Cardiac fibroblast (primary cell): ENCODE data around the gene PPP1R8.
A peak's percentile ranks its signal among the peaks of the same experiment; 100 is the strongest.
"Not testable (repeated sequence)": the region's sequence is repeated elsewhere in the genome, so short reads cannot be mapped to it uniquely, and the experiment has no call there.

Source experiments
- DNase-seq, 2 donors: peaks; one replicate each; pipeline versions ENCODE4 v3.0.0 to v3.0.0-alpha.2; 2010; ENCODE audit warnings: low read depth in 2 of 2
- H3K4me3 ChIP-seq, 2 donors: replicated peaks in 1 of 2; 1 replicate in 1 of 2; 2 replicates in 1 of 2; pipeline ENCODE4 v1.5.1; 2011; ENCODE audit warnings: low read depth in 2 of 2, low read length in 2 of 2, mild to moderate bottlenecking in 2 of 2, moderate library complexity in 1 of 2
- TF ChIP-seq, protein P1 (sequence below): IDR thresholded peaks from one replicate; pipeline ENCODE4 v1.5.1; 2011; ENCODE audit warnings: low read depth, mild to moderate bottlenecking, low read length, inconsistent platforms

The PPP1R8 gene

GRCh38 chr1:27830621-27831440 lies at the start of gene PPP1R8:
Gene PPP1R8, plus strand, starts transcription at chr1:27830782. Its CDS starts 54 bp downstream, at chr1:27830836.
- peak; percentile 96 to 97 for DNase-seq
- peak within 1 kb of the TSS; percentile 90 to 91 for H3K4me3 ChIP-seq
- TF ChIP-seq, protein P1, sequence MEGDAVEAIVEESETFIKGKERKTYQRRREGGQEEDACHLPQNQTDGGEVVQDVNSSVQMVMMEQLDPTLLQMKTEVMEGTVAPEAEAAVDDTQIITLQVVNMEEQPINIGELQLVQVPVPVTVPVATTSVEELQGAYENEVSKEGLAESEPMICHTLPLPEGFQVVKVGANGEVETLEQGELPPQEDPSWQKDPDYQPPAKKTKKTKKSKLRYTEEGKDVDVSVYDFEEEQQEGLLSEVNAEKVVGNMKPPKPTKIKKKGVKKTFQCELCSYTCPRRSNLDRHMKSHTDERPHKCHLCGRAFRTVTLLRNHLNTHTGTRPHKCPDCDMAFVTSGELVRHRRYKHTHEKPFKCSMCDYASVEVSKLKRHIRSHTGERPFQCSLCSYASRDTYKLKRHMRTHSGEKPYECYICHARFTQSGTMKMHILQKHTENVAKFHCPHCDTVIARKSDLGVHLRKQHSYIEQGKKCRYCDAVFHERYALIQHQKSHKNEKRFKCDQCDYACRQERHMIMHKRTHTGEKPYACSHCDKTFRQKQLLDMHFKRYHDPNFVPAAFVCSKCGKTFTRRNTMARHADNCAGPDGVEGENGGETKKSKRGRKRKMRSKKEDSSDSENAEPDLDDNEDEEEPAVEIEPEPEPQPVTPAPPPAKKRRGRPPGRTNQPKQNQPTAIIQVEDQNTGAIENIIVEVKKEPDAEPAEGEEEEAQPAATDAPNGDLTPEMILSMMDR = no peak

DNA sequence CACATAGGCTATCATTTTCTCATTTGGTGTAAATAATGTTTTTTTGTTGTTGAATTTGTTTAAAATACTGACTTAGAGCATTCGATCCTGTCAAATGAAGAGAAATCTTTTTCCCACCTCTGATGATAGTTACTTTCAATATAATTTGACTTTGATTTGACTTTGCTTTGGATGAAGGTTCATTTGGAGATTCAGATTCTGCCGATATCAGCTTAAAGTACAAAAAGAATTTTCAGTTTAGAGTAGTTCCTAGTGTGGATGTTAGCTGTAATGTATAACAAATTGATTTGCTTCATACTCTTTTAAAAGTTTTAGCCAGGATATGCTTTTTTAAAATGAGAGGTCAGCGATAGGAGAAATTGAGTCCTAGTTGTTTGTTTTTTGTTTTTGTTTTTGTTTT lies 47.6 kb upstream of the PPP1R8 start:
- TF ChIP-seq, protein P1 = no peak
- no peak for DNase-seq
- no peak overlapping the region for H3K4me3 ChIP-seq

DNA sequence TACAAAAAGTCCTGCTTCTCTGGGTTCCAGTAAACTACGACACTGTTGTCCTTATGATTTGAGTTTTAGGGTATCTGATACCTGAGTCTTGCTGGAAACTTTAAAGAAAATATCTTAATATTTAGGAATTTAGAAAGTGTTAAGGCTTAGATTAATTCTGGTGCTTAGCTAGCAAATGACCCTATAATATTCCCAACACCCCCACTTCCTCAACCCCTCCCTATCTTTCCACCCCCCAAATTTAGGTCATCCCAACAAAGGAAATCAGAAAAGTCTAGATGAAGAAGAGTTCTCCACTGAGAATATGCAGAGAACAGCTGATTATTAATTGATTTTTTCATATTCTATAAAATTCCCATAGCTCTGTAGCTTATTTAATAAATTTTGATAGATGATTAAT lies 45.9 kb upstream of the PPP1R8 start:
- no peak for DNase-seq
- H3K4me3 ChIP-seq = no peak overlapping the region
- TF ChIP-seq, protein P1 = no peak

DNA sequence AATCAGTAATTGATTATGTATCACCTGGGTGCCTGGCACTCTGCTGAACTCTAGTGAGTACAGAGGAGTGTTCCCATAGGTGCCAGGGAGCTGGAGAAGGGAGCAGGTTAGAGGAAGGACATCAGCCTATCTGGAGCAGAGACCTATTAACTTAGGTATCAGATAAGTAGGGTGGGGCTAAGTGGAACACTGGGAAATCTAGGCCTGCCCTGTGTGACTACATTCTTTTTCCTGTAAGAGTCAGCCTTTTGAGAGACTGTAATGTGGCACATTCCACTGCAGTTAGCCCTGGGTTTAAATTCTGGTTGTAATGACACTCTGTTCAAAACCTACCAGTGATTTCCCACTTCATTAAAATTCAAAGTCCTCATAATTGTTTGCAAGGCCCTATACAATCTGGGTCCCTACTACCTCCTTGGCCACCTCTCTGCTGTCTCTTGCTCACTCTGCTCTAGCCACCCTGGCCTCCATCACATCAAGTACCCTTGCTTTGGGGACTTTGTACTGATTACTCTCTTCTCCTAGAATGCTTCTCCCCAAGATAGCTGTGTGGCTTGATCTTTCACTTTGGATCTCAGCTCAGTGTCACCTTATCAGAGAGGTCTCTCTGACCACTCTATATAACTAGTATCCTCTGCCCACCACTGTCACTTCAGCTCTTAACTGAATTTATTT lies 44.7 kb upstream of the PPP1R8 start:
- TF ChIP-seq, protein P1 = no peak
- no peak overlapping the region for H3K4me3 ChIP-seq
- peak; percentile 23 to 48 for DNase-seq

DNA sequence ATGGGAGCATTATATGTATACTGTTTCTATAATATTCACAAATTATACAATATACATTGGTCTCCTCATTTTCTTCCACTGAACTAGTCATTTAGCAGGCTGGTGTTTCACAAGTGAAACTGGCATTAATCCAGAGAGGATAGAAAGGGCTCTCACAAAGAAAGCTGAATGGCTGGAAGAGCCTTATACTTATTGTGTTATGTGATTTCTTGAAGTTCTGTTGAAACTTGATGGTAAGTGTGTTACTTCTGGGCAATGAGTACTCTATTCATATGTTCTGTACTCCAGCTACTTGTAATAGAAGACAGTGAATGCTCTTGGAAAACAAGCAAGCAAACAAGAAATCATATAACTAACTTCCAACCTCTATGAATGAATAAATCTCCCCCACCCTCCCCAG lies 42.7 kb upstream of the PPP1R8 start:
- TF ChIP-seq, protein P1 = no peak
- H3K4me3 ChIP-seq = no peak overlapping the region
- peak; percentile 84 to 89 for DNase-seq

GRCh38 chr1:27789540-27790041 lies 41.0 kb upstream of the PPP1R8 start:
- TF ChIP-seq, protein P1 = no peak
- H3K4me3 ChIP-seq = no peak overlapping the region
- DNase-seq = peak; percentile 76 to 77

DNA sequence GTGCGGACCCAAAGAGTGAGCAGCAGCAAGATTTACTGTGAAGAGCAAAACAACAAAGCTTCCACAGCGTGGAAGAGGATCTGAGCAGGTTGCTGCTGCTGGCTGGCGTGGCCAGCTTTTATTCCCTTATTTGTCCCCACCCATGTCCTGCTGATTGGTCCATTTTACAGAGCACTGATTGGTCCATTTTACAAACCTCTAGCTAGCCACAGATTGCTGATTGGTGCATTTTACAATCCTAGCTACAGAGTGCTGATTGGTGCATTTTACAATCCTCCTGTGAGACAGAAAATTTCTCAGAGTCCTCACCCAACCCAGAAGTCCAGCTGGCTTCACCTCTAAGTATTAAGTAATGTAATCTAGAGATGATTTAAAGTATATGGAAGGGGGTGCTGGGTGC lies 40.3 kb upstream of the PPP1R8 start:
- not testable (repeated sequence) for H3K4me3 ChIP-seq, DNase-seq
